ENCODE results near the gene TIMM23B.
"Not testable (repeated sequence)": the region's sequence is repeated elsewhere in the genome, so short reads cannot be mapped to it uniquely, and the experiment has no call there.

TIMM23B gene

GRCh38 chr10:49977756-49978155 lies 35.9 kb downstream of the TIMM23B start:
- not testable (repeated sequence) for DNase-seq (ENCODE audit: low spot score)

GRCh38 chr10:49987207-49987606 lies 45.4 kb downstream of the TIMM23B start:
- DNase-seq (ENCODE audit: low spot score), result not testable (repeated sequence)

GRCh38 chr10:49988376-49988775 lies 46.5 kb downstream of the TIMM23B start, which contains the start of gene AGAP6:
Gene AGAP6 (plus strand): TSS chr10:49988406. CDS start chr10:49988716, 310 bp downstream.
- not testable (repeated sequence) for DNase-seq (ENCODE audit: low spot score)

GRCh38 chr10:49995321-49995720 lies 53.5 kb downstream of the TIMM23B start:
- not testable (repeated sequence) for DNase-seq (ENCODE audit: low spot score)

GRCh38 chr10:50014024-50014423 lies 72.2 kb downstream of the TIMM23B start:
- DNase-seq (ENCODE audit: low spot score), result not testable (repeated sequence)

- DNase-seq (ENCODE audit: low spot score), result not testable (repeated sequence)
These were observed 73.9 kb downstream of the TIMM23B start for GRCh38 chr10:50015596-50016220.

- DNase-seq (ENCODE audit: low spot score), result not testable (repeated sequence)
These were observed 75.1 kb downstream of the TIMM23B start for GRCh38 chr10:50016926-50017325.

GRCh38 chr10:50017646-50018045 lies 75.8 kb downstream of the TIMM23B start:
- not testable (repeated sequence) for DNase-seq (ENCODE audit: low spot score)

- DNase-seq (ENCODE audit: low spot score), result not testable (repeated sequence)
These were observed 77.4 kb downstream of the TIMM23B start for GRCh38 chr10:50019279-50019678.

GRCh38 chr10:50020451-50021024 lies 78.7 kb downstream of the TIMM23B start:
- DNase-seq (ENCODE audit: low spot score), result not testable (repeated sequence)

GRCh38 chr10:50021646-50022045 lies 79.8 kb downstream of the TIMM23B start:
- no peak for DNase-seq (ENCODE audit: low spot score)
